ENCODE measurements around the gene CD300LG.

DNA sequence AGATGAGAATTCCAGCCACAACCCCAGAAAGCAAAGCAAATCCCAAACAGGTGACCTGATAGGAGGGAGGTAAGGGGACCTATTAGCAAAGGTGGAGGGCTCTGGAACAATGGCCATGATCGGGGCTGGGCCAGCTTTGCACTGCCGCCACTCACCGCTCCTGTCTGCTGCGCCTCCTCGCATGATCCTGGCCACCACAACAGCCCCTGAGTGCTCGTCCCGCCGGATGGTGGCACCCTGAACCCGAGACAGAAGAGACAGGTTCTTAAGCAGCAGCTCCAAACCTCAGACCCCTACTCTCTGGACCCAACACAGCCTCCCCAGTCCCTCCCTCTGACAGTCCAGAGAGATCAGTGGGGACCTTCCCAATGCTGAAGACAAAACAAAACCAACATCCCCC lies 19.4 kb upstream of the CD300LG start:
- TF ChIP-seq, protein P1, sequence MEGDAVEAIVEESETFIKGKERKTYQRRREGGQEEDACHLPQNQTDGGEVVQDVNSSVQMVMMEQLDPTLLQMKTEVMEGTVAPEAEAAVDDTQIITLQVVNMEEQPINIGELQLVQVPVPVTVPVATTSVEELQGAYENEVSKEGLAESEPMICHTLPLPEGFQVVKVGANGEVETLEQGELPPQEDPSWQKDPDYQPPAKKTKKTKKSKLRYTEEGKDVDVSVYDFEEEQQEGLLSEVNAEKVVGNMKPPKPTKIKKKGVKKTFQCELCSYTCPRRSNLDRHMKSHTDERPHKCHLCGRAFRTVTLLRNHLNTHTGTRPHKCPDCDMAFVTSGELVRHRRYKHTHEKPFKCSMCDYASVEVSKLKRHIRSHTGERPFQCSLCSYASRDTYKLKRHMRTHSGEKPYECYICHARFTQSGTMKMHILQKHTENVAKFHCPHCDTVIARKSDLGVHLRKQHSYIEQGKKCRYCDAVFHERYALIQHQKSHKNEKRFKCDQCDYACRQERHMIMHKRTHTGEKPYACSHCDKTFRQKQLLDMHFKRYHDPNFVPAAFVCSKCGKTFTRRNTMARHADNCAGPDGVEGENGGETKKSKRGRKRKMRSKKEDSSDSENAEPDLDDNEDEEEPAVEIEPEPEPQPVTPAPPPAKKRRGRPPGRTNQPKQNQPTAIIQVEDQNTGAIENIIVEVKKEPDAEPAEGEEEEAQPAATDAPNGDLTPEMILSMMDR (optimal IDR thresholded peaks at IDR 0.05 in 1 of 3, IDR thresholded peaks at IDR 0.05 in 1 of 3, conservative IDR thresholded peaks at IDR 0.05 in 1 of 3; ENCODE audit: extremely low read depth in 1 of 3, insufficient read depth in 2 of 3, low read length in 3 of 3), result no peak
- TF ChIP-seq EZH2 (IDR thresholded peaks at IDR 0.05; ENCODE audit: low read length), result no peak
